SHP77 treated with DMSO at 0.1 percent for 48 hours (cell line): ENCODE measurements around the gene CMTM7.

ENCODE experiments used
- DNase-seq: peaks from one replicate; lab custom pipeline; 2025; lab: John Stamatoyannopoulos, UW

Gene CMTM7

DNA sequence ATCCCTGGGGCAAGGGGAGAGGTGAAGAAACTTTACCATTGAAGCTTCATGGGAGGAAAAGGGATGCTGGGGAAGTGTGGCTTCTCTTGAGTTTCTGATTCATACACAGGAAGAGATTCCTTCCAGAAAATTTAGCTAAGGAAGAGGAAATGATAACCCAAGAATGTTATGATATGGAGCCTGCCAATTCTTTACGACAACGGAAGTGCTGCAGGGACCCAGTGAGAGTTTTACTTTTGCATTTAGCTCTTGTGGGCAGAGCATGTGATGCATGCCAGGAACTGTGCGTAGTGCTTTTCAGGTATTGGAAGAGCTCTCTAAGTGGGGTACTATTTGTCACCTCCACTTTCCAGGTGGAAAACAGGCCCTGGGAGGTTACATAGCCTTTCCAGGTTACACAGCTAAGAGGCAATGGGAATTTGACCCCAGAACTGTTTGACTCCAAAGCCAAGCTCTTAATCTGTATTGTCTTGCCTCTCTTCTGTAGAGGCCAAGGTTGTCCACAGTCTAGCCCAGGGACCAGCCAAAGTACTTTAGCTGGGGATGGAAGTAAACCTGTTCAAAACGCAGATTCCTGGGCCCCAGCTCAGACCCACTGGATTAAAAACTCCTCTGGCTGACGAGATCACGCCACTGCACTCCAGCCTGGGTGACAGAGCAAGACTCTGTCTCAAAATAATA, 23.0 kb downstream of the CMTM7 start:
- DNase-seq: no peak

DNA sequence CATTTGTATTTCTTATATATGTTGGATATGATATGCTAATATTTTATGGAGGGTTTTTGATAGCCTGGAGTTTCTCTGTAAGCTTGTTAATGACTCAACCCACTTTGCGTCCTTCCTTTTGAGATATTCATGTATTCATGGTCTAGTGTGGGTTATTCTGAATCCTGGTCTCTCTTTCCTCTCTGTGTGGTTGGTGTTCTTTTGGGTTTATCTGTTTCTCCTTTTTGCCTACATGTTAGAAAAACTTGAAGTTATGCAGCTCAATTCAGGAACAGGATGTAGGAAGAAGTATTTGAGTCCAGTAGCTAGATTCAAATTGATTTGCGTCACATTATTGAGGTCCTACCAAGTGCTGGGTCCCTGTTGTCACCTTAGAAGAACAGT, 28.1 kb downstream of the CMTM7 start:
- no peak for DNase-seq

DNA sequence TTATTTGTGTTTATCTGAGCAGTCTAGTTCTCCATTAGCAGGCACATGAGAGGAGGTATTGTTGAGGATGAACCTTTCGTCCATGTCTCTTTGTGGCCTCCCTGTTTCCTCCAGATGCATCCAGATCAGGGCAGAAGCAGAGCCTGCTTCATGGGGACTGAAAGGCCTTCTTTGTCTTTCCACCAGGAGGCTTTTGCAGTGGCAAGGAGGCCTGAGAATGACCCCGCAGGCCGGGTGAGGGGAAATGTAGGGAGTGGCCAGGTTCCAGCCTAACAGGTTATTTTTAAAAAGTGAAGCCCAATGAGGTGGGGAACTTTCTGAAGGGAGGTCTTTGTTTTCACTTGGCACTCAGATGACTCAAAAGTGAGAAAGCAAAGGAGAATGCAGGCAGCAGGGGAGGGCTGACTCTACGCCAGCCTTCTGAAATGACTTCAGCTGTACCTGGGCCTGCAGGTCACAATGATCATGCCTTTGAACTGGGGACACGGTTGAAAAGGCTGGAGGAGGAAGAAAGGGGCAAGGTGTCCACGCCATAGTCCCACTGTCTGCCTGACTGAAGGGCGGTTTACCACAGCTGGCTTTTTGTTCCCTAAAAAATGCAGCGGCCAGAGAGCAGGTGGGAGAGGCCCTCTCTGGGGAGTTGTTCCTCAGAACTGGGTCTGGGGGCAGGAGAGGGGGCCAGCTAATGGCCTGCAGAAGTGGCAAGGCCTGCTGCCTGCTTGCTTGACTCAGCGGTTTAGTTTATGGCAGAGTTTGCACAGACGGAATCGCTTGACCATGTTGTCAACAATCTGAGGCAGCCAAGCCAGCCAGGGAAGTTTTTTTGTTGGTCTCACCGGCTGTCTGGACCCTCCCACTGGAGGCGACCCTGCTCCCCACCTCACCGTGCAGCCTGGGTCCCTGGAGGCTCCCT, 28.7 kb downstream of the CMTM7 start:
- DNase-seq: no peak

DNA sequence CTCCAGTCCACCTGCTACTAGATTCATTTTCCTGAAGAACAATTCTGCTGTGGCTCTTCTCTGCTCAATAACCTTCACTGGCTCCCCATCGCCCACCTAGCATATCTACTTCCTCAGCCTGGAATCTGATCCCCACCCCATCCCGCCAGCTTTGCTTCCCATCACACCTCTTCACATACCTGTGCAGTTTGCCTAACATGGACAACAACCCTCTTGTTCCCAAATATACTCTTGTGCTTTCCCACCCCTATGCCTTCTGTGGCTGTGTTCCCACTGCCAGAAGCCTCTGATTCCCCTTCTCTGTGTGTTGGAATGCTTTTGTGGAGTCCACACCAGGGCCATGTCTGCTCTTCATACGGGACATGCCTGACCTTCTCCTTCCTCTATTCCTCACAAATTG, 29.5 kb downstream of the CMTM7 start:
- no peak for DNase-seq

DNA sequence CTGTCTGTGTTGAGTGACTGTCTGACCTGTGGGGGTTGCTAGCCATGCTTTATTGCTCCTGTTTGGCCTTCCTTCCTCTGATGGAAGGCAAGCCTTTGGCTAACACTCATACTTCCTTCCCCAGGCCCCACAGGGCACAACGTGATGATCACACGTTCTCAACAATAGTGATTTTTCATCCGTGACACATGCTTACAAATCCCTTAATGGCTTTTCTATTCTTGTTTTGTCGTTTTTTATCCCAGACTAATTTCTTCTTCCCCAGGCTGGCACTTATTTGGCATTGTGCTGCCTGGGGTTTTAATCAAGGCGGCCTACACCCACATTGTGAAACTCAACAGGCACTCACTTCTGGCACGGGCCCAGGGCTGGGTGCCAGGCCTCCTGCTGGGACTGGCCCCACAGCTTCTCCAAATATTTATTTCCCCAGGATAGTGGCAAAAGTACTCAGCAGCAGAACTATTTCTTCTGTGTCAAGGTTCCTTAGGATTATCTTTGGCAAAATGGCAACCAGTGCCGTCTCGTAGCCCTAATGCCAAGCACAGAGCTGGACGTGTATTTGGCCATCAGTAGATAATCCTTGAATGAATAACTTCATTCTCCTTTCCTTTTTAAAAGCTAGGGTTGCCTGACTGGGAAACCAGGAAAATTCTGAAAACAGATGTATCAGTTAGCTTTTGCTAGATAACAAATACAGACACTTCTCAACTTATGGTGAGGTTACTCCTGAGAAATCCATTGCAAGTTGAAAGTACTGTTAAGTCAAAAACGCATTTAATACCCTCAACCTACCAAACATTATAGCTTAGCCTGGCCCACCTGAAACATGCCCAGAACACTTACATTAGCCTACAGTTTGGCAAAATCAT, 30.6 kb downstream of the CMTM7 start:
- peak; percentile 24 for DNase-seq

DNA sequence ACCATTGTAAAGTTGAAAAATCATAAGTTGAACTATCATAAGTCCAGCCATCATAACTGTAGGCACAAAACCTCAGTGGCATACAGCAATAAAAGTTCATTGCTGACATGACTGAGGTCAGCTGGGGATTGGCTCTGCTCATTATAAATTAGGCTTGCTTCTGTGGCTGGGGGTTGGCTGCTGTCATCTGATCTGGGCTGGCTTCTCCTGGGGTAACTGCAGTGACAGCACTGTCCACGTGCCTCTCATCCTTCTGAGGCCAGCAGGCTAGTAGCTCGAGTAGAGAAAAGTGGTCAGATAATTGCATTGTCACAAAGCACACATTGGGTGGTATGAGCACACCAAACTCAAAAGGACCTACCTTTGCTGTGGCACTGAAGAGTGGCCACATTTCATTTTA, 31.3 kb downstream of the CMTM7 start:
- no peak for DNase-seq

DNA sequence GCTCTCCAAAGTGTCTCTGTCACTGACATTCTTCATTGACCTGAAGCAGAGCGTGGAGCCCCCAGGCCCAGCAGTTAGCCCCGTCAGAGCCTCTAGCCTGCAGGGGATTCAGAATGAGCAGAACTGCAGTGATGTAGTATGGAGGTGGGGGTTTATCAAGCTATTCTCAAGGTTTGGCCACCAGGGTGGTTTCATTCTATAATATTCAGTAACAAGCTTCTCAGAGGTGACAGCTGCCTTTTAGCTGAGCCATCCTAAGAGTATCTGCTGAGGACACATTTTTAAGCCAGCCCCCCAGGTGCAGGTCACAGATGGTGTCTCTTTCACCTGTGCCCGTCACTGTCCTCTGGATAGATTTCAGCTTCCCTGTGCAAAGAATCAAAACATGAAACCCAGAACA, 31.9 kb downstream of the CMTM7 start:
- no peak for DNase-seq

DNA sequence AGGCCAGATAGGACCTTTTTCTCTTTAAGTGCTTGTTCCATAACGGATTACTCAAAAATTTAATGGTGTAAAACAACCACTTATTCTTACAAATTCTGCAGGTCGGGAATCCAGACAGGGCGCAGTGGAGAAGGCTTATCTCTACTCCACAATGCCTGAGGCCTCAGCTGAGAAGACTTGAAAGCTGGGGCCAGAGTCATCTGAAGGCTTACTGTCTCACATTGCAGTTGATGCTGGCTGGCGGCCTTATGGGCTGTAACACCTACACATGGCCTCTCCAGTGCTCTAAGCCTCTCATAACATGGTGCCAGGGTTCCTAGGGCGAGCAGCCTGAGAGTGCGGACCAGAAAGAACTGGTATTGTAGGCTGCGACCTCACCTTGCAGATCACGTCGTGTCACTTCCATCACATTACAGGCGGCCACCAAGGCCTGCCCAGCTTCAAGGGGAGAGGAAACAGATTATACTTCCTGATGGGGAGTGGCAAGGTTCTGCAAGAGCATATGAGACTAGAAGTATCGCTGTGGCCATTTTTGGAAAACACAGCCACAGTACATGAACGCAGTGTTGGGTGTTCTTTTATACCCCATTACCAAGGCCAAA, 32.4 kb downstream of the CMTM7 start:
- no peak for DNase-seq

DNA sequence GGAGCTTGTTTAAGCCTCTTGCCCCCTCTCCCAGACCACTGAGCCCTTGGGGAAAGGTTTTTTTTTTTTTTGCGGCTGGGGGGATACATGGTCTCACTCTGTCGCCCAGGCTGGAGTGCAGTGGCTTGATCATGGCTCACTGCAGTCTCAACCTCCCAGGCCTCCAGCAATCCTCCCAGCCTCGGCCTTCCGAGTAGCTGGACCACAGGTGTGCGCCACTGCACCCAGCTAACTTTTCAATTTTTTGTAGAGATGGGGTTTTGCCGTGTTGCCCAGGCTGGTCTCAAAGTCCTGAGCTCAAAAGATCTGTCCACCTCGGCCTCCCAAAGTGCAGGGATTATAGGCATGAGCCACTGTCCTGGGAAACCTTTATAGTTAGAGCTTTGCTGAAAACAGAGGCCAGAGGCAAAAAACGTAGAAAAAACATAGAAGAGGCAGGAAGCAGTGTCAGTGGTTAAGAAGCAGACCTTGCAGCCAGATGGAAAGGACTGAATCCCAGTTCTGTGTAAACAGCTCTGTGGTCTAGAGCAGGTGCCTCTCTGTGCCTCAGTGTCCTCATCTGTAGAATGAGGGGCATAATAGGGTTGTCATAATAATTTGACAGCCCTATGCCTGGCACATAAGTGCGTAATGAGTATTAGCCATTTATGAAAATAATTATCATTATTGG, 33.1 kb downstream of the CMTM7 start:
- DNase-seq: no peak

DNA sequence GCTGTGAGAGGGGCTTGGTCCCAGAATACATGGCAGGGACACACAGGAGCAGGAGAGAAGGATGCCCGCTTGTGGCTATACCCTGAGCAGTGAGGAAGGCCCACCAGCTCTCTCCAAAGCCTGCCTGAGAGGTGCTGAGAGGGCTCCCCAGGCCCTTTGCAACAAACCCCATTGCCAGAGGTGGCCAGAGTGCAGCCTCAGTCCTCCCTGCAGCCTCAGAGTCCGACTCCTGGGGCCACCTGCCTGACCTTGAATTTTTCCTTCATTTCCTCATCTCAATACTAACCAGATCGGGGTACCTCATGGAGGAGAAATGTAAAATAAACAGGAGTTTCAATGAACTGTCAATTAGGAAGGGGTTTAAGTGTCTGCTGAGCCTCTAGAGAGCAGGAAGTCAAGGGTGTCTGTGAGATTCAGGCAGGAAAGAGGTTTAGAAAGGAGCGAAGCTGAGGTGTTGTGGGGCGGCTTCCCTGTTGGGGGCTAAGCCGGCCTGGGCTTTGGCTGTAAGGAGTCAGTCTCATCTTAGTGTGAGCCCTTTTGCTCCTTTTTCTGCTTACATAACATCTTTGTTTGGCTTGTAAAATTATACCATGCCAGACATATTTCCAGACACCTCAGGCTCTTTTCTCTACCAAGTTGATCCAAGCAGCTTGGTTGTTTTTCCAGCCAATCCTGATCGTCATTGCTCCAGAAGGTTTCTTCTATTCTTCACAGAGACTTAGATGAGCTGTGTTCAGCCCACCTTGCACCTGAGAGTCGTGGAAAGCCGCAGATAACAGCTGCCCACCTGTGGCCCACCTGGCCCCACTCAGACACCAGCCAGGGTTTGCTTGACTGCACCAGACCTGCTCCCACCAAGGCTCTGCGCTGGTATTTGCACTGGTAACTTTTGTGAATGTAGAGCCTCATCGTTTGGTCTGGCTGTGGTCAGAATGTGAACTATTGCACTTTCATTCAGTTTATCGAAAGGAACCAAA, 36.7 kb downstream of the CMTM7 start:
- DNase-seq: no peak

DNA sequence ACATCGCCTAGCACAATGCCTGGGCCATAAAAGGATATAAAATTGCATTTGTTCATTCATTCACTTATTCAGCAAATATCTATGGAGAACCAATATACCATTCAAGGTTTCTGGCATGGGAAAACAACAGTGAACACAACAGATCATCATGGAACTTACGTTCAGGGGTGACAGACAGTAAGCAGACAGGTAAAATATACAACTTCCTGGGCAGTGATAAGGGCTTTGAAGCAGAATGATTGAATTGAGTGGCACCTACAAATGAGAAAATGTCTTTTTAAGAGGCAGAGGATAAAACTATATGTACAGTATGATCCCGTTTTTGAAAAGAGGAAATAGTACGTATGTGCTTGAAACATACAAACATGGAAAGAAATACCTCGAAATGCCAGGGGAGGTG, 39.2 kb downstream of the CMTM7 start:
- no peak for DNase-seq

DNA sequence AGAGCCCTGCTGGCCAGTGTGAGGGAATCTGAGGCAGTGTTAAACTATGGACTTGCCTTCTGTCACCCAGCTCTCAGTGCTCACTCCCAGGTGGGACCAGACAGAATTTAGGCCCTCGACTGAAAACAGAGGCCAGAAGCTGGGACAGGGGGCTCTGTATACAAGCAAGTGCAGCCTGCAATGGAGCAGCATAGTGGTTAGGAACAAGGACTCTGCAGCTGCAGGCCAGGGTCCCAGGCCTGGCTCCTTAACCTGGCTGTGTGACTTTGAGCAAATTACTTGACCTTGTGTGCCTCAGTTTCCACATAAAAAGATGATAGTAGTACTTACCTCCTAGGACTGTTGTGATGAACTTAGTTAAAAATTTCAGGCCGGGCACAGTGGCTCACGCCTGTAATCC, 39.8 kb downstream of the CMTM7 start:
- DNase-seq: no peak

DNA sequence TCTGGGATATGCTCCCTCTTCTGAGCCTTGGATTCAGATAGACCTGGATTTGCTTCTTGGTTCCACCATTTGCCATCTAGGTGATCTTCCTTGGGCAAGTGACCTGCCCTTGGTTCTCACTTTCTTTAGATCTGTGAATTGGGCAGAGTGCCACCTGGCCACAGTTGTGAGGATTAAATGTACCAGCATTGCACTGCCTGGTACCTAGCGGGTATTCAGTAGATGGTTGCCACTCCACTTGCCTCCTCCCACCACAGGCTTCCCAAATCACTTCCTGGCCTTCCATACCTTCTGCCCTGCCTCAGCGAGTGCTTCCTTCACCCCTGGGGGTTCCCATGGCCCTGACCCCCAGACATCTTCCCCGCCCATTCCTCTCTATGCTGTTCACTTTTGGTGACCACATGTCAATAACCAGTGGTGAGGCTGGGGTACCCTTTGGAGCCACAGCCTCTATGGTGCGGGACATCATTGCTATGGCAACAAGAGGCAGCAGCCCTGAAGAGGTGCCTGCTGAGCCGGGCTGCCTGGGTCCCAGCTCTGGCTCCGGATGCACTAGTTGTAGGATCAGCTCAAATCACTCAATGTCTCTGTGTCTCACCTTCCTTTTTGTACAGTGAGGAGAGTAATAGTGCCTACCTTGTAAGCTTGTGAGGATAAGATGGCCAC, 40.5 kb downstream of the CMTM7 start:
- no peak for DNase-seq

DNA sequence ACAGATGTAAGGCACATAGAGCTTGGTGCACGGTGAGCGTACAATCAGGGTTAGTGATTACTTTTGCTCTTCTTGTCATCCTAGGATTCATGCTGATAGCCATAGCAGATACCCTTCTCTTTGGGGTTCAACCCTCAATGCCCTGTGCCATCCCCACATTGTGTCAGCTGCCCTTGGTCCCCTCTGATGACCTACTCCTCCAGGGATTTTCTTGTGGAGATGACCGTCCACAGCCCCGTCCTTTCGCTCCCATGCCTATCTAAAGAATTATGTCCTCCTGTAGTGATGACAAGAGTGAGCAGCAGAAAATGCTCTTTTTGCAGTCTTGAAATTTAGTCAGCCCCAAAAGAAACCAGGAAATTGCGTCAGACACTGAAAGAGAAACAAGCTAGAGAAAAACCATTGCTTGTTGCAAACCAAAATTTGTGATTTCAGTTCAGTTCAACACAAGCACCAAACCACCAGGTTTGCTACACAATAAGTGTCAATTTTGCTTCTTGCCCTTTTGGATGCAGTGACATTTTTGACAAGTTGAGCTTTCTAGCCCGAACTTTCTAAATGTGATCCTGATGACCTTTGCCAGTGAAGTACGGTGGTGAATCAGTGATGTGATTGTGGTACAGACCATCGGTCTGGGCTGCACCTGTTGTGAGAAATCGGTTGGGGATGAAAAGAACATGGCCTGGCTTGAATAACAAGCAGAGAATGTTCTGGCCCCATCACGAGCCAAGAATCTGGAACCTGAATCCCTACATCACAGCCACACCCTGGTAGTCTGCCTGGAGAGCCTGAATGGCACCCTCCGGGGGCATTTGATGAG, 41.3 kb downstream of the CMTM7 start:
- DNase-seq: no peak

DNA sequence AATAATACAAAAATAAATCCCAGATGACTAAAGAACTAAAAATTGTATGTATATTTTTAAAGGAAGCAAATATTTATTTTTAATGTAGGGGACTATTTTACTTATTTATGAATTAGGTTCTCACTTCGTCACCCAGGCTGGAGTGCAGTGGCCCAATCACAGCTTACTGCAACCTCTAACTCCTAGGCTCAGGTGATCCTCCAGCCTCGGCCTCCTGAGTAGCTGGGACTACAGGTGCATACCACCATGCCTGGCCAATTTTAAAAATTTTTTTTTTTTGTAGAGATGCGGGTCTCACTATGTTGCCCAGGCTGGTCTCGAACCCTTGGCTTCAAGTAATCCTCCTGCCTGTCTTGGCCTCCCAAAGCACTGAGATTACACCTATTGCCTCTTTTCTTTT, 42.6 kb downstream of the CMTM7 start:
- DNase-seq: no peak

DNA sequence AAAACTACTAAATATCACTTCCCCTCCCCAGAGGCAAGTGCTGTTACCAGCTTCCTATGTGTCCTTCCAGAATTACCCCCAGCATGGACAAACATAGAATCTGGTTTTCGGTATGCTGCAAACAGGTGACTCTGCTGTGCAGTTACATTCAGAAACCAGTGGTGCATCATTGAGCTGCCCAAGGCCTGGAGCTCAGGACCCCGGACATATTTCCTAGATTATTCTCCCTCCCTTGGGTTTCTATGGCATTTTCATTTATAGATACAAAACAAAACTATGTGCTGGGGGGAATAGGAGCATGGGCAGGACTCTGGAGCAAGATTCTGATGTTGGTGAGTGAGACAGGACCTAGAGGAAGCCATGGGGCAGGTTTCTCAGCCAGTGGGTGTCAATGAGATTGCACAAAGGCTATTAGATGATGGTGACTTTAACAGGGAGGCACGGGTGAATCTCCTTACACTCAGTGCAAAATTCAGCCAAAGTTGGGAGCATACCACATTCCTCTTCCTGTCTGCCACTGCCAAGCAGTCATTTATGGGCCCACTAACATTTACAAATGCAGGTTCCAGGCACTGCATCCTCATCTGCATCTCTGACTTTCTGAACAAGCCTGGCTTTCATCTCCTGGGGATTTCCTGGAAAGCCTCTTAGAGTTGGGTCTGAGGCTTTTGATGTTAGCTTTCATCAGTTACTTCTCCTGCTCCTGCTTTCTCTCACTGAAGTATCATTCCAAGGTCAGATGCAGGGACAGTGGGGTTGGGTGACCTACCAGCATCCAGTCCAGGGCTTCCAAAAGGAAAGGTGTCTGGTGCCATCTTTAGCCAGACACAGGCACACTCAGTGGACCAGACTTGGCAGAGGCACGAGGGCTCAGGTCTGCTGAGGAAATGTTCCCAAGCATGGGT, 44.5 kb downstream of the CMTM7 start:
- no peak for DNase-seq

DNA sequence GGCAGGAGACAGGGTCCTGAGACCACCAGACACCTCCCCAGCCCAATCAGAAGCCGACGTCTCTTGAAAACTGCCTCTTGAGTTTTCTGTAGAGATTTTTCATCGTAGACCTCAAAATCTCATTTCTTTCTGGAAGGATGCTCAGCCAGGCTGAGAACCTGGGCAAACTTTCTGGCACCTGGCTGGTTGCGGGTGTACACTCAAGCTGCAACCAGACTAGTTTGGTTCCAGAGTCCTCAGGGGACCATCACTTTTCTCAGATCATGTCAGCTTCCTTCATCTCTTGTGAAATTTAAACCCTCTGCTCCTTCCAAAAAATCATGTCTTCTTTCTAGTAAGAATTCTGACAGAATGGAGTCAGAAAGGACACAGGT, 45.1 kb downstream of the CMTM7 start:
- no peak for DNase-seq

DNA sequence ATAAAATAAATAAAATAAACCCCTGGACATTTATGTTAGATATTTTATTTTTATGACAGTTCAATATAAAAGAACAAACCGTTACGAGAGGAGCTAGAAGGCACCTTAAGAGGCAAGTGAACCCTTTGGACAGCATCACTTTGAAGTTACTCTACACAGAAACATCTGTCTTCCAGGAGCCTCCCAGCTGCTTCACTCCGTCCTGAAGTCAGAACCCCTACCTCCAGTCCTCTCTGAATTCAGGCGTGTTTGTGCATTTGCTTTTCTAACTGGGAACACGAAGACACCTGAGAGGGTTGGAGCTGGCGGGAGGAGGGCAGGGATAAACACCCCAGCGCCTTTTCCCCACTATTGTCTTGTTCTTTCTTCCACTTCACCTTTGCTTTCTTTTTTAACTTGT, 46.2 kb downstream of the CMTM7 start:
- no peak for DNase-seq
